ENCODE measurements around the gene EOMES.

EOMES gene

DNA sequence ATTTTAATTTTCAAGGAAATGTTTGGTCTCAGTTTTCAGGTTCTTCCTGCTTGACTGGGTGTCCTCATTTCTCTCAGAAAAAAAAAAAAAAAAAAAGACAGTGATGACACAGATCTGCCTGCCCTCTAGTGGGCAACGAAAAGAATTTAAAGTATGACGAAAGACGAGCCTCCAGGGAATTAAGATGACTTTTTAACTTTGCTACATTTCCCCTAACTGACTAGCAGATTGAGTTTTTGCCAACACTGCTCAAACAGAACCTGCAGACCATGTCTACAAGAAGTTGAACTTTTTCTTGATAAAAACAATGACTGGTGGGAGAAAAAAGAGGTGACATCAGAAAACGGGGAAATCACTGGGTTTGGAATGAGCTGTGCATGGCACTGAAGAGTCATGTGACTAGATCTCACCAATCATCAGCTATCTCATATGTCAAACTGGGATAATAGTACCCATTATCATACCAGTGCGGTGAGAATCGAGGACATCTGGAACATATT is 40.8 kb downstream of the EOMES start:
- no peak for DNase-seq (ENCODE audit: low read depth, low spot score)

DNA sequence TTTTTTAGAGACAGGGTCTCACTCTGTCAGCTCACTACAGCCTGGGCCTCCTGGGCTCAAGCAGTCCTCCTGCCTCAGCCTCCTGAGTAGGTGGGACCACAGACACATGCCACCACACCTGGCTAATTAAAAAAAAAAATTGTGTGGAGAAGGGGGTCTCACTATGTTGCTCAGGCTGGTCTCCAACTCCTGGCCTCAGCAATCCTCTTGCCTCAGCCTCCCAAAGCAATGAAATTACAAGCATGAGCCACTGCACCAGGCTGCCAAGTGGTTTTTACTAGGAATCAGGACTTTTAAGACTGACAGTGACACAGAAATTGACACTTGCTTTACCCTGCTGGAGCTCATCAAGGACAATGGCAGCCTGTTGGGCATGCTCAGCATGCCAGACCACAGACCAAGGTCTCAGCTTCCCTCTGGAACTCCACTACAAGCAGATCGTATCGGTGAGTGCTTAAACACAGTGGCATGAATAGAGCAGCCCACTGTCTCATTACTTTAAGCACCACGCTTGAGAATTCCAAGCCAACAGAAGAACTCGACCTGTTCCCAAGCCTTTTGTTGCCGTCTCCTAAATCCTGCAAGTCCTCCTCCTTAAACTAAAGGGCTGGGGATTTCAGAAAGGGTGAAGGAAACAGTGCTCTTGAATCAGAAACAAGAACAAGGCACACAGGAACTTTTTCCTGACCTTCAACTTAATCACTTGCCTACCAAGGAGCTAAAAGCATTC is 41.4 kb downstream of the EOMES start:
- no peak for DNase-seq (ENCODE audit: low read depth, low spot score)

DNA sequence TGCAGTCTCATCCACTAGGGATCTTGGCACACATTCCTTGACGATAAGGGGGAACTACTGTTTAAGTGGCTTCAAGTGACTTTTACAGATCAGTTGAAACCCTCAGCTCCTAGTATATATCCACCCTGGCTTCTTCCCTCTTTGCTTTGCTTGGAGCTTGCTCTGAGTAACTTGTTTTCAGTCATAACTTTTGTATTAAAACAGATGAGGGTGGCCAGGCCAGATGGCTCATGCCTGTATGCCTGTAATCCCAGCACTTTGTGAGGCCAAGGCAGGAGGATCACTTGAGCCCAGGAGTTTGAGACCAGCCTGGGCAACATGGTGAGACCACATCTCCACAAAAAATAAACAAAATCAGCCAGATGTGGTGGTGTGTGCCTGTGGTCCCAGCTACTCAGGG is 42.4 kb downstream of the EOMES start:
- DNase-seq (ENCODE audit: low read depth, low spot score), result no peak

DNA sequence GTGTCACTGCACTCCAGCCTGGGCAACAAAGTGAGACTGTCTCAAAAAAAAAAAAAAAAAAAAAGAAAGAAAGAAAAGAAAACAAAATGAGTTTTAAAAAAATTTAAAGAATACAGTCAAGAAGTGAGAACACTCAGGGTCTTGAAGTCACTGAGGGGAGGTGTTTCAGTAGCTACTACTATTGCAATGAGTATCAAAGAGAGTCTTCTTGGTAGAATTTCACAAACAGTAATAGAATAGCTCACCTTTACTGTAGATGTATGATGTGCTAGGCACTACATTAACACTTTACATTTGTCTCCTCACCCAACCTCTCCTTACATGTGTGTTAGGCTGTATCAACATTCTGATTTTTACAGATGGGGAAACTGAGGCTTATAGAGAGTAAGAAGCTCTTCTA is 43.9 kb downstream of the EOMES start:
- no peak for DNase-seq (ENCODE audit: low read depth, low spot score)

DNA sequence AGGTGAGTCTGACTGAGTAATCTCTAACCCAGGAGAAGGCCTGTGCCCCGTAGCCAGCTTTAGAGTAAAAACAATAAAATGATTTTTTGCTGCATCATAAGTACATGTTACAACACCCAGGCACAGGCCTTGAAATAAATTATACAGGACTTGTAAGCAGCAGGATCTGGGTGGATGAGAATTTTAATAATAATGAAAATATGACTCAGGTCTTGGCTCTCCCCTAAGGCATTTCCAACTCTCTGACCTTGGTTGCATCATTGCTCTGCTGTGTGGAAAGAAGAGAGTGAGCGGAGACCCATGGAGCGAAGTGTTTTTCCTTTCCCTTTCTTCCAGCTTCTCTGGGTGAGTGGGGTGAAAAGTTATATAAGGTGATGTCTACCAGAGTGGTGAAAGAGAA is 44.6 kb downstream of the EOMES start:
- DNase-seq (ENCODE audit: low read depth, low spot score), result no peak

DNA sequence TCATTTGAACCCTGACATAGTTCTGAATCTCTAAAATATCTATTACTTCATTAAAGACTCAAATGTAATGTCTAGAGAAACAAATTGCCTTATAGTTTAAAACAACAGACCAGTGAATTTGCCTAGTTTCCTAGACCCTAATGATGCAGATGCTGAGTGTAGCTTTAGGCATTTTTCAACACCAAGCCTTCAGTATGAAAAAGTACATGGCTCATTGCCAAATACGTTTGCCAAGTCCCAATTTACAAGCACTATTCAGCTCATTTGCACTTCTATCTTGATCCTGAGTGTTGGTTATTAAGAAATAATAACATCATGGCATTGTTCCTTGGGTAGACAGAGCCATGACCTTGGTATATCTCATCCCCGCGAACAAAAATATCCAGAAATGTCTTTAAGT is 46.8 kb downstream of the EOMES start:
- DNase-seq (ENCODE audit: low read depth, low spot score), result no peak

DNA sequence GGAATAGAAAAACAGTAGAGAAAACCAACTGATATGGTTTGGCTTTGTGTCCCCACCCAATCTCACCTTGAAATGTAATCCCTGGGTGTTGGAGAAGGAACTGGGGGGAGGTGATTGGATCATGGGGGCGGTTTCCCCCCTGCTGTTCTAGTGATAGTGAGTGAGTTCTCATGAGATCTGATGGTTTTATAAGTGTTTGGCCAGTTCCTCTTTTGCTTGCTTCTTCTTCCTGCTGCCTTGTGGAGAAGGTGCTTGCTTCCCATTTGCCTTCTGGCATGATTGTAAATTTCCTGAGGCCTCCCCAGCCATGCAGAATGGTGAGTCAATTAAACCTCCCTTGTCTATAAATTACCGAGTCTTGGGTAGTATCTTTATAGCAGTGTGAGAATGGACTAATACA is 48.4 kb downstream of the EOMES start:
- DNase-seq (ENCODE audit: low read depth, low spot score), result no peak

DNA sequence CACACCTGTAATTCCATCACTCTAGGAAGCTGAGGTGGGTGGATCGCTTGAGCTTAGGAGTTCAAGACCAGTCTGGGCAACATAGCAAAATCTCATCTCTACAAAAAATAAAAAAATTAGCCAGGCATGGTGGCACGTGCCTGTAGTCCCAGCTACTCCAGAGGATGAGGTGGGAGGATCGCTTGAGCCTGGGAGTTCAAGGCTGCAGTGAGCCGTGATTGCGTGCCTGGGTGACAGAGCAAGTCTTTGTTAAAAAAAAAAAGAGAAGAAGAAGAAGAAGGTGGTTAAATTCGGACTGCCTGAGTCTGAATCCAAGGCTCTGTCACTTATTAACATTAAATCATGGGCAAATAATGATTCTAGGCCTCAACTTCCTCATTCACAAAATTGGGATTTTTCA is 51.0 kb downstream of the EOMES start:
- DNase-seq (ENCODE audit: low read depth, low spot score), result no peak

DNA sequence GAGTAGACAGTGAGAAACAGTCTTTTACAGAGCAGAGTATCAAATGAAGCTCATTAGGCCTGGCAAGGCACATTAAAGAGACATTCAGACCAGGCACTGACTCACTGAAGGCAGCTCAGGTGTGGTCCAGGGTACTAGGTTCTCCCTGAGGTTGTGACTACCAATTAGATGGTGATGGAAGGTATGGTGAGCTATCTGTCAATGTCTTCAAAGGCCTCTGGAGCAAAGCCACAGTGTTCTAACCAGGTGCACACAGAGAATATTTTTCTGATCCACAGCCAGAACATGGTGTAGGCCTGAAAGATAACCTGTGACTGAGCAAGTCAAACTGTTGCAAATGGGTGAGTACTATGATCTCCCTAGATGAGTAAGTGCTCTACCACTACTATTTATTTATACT is 51.5 kb downstream of the EOMES start:
- no peak for DNase-seq (ENCODE audit: low read depth, low spot score)

DNA sequence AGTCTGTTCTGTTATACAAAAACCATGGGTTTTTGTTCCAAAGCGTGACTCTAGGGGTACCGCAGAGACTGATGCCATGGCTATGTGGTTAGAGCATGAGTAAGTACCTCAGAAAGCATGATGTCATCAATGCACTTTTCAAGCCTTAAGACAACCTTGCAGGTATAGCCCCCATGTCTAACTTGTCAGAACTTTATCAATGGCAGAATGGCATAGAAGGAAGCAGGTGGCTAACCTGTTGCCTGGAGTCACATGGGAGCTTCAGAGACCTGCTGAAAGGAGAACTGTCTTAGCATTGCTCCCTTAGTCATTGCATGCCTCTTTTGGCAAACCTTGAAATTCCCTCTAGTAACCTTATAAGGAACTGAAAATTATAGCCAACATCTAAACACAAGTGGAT is 52.5 kb downstream of the EOMES start:
- DNase-seq (ENCODE audit: low read depth, low spot score), result no peak

DNA sequence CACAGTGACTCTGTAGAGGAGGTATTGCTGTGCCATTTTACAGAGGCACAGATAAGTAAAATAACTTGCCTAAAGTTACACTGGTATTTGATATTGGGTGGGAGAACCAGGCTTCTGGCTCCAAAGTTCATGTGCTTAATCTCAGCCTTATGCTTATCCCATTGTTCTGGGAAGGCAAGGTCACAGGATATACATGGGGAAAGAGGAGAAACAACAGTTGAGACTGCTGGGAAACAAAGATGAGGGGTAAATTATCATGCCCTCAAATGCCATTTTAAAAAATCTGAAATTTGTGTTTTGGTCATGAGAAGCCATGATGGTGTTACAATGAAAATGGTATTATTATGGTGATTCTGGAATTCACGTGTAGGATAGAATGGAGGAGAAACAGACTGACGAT is 54.4 kb downstream of the EOMES start:
- no peak for DNase-seq (ENCODE audit: low read depth, low spot score)

DNA sequence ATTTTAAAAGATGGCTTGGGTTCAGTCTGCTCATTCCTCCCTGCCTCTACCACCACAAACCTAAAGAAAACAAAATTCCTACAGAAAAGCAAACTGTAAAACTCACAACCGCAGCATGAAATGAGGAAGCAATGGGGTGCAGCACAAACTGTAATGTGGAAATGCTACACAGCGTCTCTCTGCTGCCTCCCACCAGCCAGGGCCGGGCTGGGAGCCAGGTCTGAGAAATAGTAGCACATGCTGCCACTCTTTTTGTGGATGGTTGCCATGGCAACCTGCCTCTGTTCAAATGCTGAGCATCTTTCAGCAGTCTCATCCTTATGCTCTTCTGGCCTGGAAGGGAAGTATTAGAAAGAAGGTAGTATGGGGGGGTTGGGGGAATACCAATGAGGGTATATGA is 55.4 kb downstream of the EOMES start:
- no peak for DNase-seq (ENCODE audit: low read depth, low spot score)

DNA sequence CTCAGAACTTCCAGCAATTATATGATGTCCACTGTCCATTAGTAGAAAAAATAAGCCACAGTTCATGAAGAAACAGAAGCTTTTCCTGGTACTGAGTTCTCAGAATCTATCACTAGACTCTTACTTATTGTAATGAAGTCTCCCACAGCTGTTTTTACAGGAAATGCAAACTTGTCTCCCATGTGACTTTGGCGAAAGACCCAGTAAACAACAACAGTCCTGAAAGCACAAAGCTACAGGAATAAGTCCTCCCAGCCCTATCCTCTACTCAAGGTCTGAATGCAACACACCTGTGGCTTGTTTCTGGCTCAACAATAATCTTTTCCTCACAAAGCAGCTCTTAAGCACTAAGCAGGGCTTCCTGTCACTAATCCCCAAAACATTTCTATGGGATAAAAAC is 55.9 kb downstream of the EOMES start:
- DNase-seq (ENCODE audit: low read depth, low spot score), result no peak
